Testis (tissue), 2 donors: ENCODE data around the gene ZNF563.

ENCODE experiments used
- POLR2A ChIP-seq: fragments of 450-650 bp; IDR thresholded peaks from one replicate; pipeline ENCODE4 v1.6.1; 2017; ENCODE audit warnings: antibody characterized with exemption, mild to moderate bottlenecking, moderate library complexity
- TF ChIP-seq, protein P1 (sequence below), 3 experiments: fragments of 450-650 bp in 2 of 3; fragments of 200-600 bp in 1 of 3; sonication (generic) in 1 of 3; IDR thresholded peaks; one replicate each; pipeline ENCODE4 v1.5.1; 2016 to 2019; ENCODE audit warnings: antibody characterized with exemption in 3 of 3, mild to moderate bottlenecking in 2 of 3, moderate library complexity in 1 of 3

DNA sequence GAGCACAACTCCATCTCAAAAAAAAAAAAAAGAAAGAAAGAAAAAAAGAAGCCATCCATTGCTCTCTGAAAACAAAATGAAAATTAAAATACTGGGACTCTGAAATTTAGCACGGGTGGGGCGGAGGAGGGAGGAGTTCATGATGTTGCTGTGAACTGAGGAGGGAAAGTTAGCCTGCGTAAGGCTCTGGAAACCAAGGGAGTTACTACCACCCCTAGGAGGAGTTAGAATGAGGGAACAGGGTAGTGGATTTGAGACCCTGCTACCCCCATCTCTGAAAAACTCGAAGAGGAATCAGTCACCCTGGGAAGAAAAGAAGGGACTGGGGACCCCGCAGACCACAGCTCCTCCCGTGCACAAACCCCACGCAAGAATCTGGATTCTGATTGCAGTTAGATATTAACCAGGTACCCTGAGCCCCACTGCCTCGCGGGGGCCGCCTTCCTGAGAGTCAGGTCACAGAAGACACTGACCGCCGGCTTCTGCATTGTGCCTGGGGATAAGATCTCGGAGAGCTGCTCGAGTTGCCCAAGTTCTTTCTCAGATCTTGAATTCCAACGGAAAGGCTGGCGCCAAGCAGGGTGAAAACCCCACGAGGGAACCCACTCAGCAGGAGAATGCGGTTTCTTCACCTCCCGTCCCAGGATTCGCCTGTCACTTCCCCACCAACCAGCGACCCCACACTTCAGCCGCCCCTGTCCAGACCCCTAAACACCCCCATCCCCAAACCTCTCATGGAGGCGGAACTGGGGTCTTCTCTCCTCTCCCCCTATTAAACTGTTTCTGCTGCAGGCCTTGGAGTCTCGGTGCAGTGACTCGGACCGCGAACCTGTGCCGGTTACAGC is 31.2 kb upstream of the ZNF563 start:
- TF ChIP-seq, protein P1, sequence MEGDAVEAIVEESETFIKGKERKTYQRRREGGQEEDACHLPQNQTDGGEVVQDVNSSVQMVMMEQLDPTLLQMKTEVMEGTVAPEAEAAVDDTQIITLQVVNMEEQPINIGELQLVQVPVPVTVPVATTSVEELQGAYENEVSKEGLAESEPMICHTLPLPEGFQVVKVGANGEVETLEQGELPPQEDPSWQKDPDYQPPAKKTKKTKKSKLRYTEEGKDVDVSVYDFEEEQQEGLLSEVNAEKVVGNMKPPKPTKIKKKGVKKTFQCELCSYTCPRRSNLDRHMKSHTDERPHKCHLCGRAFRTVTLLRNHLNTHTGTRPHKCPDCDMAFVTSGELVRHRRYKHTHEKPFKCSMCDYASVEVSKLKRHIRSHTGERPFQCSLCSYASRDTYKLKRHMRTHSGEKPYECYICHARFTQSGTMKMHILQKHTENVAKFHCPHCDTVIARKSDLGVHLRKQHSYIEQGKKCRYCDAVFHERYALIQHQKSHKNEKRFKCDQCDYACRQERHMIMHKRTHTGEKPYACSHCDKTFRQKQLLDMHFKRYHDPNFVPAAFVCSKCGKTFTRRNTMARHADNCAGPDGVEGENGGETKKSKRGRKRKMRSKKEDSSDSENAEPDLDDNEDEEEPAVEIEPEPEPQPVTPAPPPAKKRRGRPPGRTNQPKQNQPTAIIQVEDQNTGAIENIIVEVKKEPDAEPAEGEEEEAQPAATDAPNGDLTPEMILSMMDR (IDR thresholded peaks at IDR 0.05), result no peak
- no peak for TF ChIP-seq POLR2A
